DMS53 treated with DMSO at 0.1 percent for 48 hours (cell line): ENCODE measurements around the gene CRTAP.
A peak's percentile ranks its signal among the peaks of the same experiment; 100 is the strongest.
"Not testable (repeated sequence)": the region's sequence is repeated elsewhere in the genome, so short reads cannot be mapped to it uniquely, and the experiment has no call there.

Source experiments
- DNase-seq: peaks from one replicate; lab custom pipeline; 2025; ENCODE audit not compliant: unreplicated experiment; lab: John Stamatoyannopoulos, UW

Gene CRTAP

DNA sequence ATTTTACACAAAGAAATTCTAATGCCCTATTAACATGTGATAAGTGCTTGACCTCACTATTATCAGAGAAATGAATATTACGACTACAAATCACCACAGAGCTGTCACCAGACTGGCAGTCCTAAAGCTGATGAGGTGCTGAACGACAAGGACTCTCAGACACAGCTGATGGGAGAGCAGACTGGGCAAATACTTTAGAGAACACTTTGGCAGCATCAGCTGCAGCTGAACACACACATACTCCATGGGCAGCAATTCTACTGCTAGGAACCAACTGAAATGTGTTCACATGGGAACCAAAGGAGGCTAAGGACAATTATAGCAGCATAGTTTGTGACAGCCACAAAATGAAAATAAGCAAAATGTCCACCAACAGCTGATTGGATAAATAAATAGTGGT is 59.3 kb downstream of the CRTAP start:
- DNase-seq = peak; percentile 37

DNA sequence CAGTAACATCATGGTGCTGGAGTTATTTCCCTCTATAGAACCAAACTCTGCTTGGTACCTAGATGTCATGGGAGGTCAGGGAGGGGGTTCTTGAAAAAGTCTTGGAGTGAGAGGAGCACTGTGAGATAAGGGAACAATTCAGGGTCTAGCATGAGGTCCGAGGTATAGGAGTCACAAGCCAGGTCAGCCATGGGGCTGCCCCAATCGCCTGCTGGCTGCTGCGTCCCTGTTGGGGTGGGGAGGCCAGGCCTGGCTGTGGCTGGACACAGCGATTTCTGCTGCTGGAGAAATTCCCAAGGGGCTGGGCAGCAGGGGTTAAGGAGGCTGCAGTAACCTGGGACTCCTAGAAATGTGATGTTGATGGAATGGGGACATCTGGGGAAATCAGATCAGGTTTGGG is 59.9 kb downstream of the CRTAP start:
- no peak for DNase-seq

DNA sequence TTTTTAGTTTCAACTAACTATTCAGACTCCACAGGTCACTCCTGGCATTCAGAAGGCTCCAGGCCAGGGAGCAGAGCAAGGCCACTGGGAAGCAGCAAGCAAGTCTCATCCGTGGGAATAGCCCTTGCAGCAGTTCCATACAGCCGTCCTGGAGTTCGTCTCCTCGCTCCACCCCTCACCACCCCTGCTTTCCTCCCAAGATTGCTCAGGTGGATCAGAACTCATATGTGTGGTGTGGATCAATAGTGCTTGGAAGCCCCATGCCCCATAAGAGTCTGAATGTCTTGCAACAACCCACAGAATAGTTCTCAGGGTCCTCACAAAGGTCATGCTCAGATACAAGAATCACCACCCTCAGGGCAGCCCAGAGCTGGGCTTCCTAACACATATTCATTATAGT is 60.3 kb downstream of the CRTAP start:
- DNase-seq = no peak

DNA sequence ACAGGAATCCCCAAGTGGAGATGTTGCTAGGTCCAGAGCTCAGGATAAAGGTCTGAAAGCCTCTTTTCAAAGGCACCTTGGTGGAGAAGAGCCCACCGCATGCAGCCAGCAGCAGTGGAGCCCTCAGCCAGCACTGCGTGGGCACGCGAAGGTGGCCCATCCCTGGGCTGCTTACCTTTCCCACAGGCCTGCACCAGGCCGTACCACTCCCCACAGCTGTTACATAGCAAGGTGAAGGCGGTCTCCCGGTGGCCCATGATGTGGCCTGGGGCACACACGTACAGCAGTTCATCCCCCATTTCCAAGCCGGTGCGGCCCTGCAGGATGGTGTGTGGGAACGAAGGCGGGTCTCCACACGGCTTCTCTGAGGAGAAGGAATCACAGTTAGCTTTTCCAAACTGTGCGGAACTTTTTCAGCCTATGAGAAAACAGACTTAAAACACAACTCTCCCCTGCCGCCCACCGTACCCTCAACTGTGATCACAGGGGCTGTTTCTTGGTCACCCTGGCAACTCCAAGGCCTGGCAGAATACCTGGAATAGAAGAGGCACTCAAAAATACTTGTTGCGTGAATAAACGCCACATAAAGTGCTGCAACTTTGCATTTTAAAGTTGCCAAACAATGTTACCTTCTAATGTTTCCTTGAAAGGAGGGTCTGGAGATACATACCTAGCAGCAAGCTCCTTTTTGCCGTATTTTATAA is 61.0 kb downstream of the CRTAP start:
- DNase-seq = no peak

DNA sequence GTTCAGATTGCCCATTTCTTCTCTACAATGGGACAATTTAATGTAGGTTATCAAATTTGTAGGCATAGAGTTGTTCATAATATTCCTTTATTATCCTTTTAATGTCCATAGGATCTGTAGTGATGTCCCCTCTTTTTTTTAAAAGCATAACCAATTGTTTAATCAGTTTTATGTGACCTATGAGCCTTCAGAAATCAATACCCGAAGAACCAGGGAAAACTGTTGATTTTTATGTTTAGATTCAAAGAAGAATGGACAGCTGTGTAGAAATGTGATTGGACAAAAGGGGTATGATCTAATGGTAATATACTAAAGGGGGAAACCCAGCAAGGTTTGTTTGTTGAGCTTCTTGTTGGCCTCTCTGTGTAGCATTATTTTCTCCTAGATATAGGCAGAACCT is 65.3 kb downstream of the CRTAP start:
- no peak for DNase-seq

DNA sequence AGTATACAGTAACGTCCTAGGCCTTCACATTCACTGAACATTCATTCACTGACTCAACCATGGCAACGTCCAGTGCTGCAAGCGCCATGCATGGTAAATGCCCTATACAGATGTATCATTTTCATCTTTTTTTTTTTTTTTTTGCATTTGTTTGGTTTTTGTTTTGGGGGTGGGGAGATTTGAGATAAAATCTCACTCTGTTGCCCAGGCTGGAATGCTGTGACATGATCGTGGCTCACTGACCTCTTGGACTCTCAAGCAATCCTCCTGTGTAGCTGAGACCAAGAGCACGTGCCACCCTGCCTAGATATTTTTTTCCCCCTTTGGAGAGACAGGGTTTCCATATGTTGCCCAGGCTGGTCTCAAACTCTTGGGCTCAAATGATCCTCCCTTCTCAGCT is 67.4 kb downstream of the CRTAP start:
- no peak for DNase-seq

DNA sequence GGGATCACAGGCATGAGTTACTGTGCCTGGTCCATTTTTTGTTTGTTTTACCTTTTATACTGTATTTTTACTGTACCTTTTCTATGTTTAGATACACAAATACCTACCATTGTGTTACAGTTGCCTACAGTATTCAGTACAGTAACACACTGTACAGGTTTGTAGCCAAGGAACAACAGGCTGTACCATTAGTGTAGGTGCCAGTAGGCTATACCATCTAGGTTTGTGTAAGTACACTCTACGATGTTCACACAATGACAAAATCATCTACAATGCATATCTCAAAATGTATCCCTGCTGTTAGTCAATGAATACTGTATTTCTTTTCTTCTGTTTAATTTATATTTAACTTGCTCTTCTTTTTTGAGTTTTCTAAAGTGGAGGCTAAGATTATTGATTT is 67.8 kb downstream of the CRTAP start:
- not testable (repeated sequence) for DNase-seq

DNA sequence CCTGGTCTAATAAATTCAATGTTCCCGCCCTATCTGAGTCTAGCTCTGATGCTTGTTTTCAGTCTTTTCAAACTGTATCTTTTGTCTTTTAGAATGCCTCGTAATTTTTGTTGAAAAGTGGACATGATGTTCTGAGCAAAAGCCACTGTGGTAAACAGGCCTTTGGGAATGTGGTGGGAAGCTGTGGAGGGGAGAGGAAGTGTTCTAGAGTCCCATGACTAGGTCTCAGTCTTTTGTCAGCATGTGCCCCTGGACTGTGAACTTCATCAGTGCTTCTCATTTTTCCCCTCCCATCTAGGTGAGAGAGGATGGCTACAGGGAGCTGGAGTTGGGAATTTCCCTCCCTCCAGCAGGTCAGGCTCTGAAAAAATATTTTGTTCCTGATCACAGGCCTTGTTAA is 71.0 kb downstream of the CRTAP start:
- no peak for DNase-seq

DNA sequence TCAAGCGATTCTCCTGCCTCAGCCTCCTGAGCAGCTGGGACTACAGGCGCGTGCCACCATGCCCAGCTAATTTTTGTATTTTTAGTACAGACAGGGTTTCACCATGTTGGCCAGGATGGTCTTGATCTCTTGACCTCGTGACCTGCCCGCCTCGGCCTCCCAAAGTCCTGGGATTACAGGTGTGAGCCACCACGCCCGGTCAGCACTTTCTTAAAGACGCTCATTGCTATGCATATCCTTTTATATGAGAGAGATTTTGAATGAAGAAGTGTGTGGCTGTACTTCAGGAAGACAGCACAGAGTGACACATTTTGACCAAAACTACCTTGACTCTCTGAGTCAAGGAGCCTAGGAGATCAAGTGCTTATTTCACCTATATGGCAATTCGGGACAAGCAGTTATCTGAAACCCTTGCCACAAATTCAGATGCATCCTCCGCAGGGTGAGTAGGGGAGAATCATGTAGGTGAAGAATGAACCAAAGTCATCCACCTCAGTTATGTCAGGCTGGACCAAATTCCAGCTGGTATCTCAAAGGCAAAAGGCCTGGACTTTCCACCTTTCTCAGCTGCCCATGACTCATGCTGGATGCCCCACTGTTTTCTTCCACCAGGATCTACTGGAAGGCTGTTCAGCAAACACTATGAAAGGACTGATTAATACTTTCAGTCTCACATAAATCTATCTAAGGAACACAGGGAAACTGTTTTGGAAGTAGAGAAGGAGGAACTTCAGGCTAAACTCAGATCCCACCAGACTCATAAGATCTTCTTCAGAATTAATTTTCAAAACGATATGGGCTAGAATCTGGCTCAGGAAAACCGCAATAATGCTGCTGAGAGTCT is 72.9 kb downstream of the CRTAP start:
- DNase-seq = no peak

DNA sequence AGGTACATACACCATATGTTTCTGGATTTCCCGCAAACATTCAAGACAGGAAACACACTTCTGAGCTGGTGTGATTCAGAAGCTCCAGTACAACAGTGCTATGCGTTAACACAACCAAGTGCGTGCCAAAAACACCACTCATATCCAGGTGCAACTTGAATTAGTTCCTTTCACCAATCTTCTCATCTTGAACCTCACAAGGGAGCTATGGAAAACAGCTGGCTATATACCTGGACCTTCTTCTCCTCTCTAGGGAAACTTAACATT is 73.5 kb downstream of the CRTAP start:
- DNase-seq = no peak

DNA sequence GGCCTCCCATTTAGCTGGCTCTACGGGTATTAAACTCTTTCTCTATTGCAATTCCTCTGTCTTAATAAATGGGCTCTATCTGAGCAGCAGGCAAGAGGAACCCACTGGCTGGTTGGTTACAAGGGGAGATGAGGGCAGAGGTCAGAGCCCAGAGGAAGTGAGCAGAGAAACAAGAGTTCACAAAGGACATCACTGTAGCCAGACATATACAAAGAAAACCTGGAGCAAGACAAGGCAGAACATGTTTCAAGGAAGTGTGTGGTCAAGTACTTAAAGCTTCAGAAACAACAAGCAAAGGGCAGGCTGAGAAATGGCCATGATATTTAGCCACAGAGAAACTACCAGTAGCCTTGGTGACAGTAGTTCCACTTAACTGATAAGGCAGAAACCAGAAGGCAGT is 80.5 kb downstream of the CRTAP start:
- no peak for DNase-seq

DNA sequence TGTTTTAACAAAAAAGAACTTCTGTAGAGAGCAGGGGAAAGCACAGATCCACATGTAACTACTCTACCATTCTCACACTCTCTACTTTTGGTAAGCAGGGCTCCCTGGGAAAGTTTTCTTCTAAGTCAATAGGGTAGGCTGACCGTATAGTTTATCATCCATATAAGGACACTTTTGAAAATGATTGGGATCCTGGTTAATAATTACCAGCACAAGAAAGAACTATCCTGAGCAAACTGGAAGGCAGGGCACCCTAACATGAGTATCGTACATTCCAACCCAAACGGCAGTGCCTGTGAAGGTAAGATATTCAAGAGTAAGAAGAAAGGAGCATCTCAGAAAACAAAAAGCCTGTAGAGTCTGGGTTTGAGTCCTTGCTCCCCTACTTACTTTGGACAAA is 82.7 kb downstream of the CRTAP start:
- DNase-seq = peak; percentile 2
